H1 (cell line): ENCODE results near the gene ZMYM2. TPM values are rescaled to one million over a fixed set of nuclear protein-coding genes. Genes with fewer than 3 reads are reported as not detected.

Experiments used
- CTCF ChIA-PET: fragments of 300-600 bp; sonication (Branson Sonifier 250); formaldehyde crosslinking; loops from one replicate; lab custom pipeline; 2021; ENCODE audit not compliant: partially characterized antibody; lab: Charles Lee
- POLR2A ChIA-PET: fragments of 300-600 bp; sonication (Branson Sonifier 250); formaldehyde crosslinking; loops from one replicate; lab custom pipeline; 2021; ENCODE audit warnings: inconsistent platforms; ENCODE audit not compliant: partially characterized antibody; lab: Charles Lee
- DNase-seq, 2 experiments: peaks; one replicate each; pipeline versions ENCODE4 v3.0.0 to v3.0.0-alpha.2; 2010 to 2022; ENCODE audit warnings: low spot score in 2 of 2, low read depth in 1 of 2, mixed read lengths in 1 of 2
- FAIRE-seq: peaks from 2 replicates; lab custom pipeline; 2011; peaks lifted over from hg19 to GRCh38; lab: Jason Lieb, UNC
- H2AFZ ChIP-seq: 2 replicates; pipeline ENCODE4 v1.8.1; 2012; ENCODE audit warnings: low read length, inconsistent platforms
- H2AK5ac ChIP-seq: 2 replicates; pipeline ENCODE4 v1.6.1; 2013; ENCODE audit warnings: low read depth, low read length
- H2BK120ac ChIP-seq: replicated peaks from 2 replicates; pipeline ENCODE3; 2013; ENCODE audit warnings: low read depth, low read length, inconsistent platforms
- H2BK12ac ChIP-seq: 2 replicates; pipeline ENCODE4 v1.6.1; 2013; ENCODE audit warnings: low read depth, low read length
- H2BK15ac ChIP-seq: 2 replicates; pipeline ENCODE4 v1.6.1; 2013; ENCODE audit warnings: low read length
- H2BK20ac ChIP-seq: 2 replicates; pipeline ENCODE4 v1.6.1; 2013; ENCODE audit warnings: low read length
- H2BK5ac ChIP-seq: 2 replicates; pipeline ENCODE4 v1.6.1; 2013; ENCODE audit warnings: low read depth, low read length
- H3K14ac ChIP-seq: 2 replicates; pipeline ENCODE4 v1.6.1; 2013; ENCODE audit warnings: inconsistent platforms; ENCODE audit not compliant: insufficient read length
- H3K18ac ChIP-seq: 2 replicates; pipeline ENCODE4 v1.6.1; 2013; ENCODE audit warnings: low read length; ENCODE audit errors: extremely low read depth
- H3K23ac ChIP-seq: 2 replicates; pipeline ENCODE4 v1.6.1; 2013; ENCODE audit warnings: inconsistent platforms; ENCODE audit not compliant: insufficient read length
- H3K23me2 ChIP-seq: 2 replicates; pipeline ENCODE4 v1.6.1; 2013; ENCODE audit warnings: low read depth, low read length
- H3K27ac ChIP-seq: 2 replicates; pipeline ENCODE4 v1.6.1; 2011; ENCODE audit warnings: low read depth, low read length, inconsistent platforms
- H3K27me3 ChIP-seq, 4 experiments: replicated peaks in 1 of 4; 1 replicate in 1 of 4; 2 replicates in 3 of 4; pipeline versions ENCODE4 v1.6.1 to v1.8.1; 2011 to 2013; ENCODE audit warnings: low read length in 3 of 4, mild to moderate bottlenecking in 3 of 4, inconsistent platforms in 2 of 4, mixed read lengths in 2 of 4, moderate library complexity in 1 of 4; ENCODE audit not compliant: control insufficient read depth in 3 of 4, insufficient read depth in 3 of 4; ENCODE audit errors: extremely low read depth in 1 of 4
- H3K36me3 ChIP-seq, 4 experiments: 2 replicates each; pipeline versions ENCODE4 v1.6.1 to v1.8.1; 2011 to 2013; ENCODE audit warnings: mild to moderate bottlenecking in 4 of 4, low read length in 3 of 4, moderate library complexity in 2 of 4, control low read depth in 1 of 4, inconsistent platforms in 1 of 4; ENCODE audit not compliant: insufficient read depth in 4 of 4, control insufficient read depth in 2 of 4
- H3K4ac ChIP-seq: replicated peaks from 2 replicates; pipeline ENCODE3; 2013; ENCODE audit warnings: low read length, low read depth, mixed read lengths, inconsistent platforms; ENCODE audit not compliant: insufficient read length
- H3K4me1 ChIP-seq, 4 experiments: replicated peaks in 1 of 4; 1 replicate in 1 of 4; 2 replicates in 3 of 4; pipeline versions ENCODE4 v1.6.1 to v1.8.1; 2011 to 2013; ENCODE audit warnings: low read length in 3 of 4, inconsistent platforms in 2 of 4, mixed read lengths in 1 of 4; ENCODE audit not compliant: insufficient read depth in 4 of 4, control insufficient read depth in 3 of 4
- H3K4me2 ChIP-seq, 2 experiments: 2 replicates each; pipeline versions ENCODE4 v1.6.1 to v1.8.1; 2011 to 2013; ENCODE audit warnings: low read depth in 2 of 2, low read length in 2 of 2, control low read depth in 1 of 2, inconsistent platforms in 1 of 2, mild to moderate bottlenecking in 1 of 2; ENCODE audit not compliant: insufficient read depth in 1 of 2
- H3K4me3 ChIP-seq, 4 experiments: fragments of 200-600, 300-600 bp in 1 of 4; sonication (generic), shearing (Covaris generic), sonication (Bioruptor Twin) in 1 of 4; 2 replicates each; pipeline versions ENCODE4 v1.5.1 to v1.8.1; 2011 to 2016; ENCODE audit warnings: low read length in 4 of 4, low read depth in 3 of 4, control low read depth in 2 of 4, inconsistent platforms in 2 of 4, mild to moderate bottlenecking in 2 of 4, mixed read lengths in 1 of 4, moderate library complexity in 1 of 4; ENCODE audit not compliant: insufficient read depth in 2 of 4; ENCODE audit errors: extremely low read depth in 1 of 4
- H3K56ac ChIP-seq: replicated peaks from 2 replicates; pipeline ENCODE3; 2013; ENCODE audit warnings: low read depth, mild to moderate bottlenecking, mixed read lengths, low read length, inconsistent platforms; ENCODE audit not compliant: insufficient read length
- H3K79me1 ChIP-seq: 2 replicates; pipeline ENCODE4 v1.6.1; 2013; ENCODE audit warnings: low read depth, low read length, control low read depth
- H3K79me2 ChIP-seq, 2 experiments: 2 replicates each; pipeline versions ENCODE4 v1.6.1 to v1.8.1; 2012 to 2013; ENCODE audit warnings: low read length in 2 of 2, mild to moderate bottlenecking in 2 of 2, inconsistent platforms in 1 of 2; ENCODE audit not compliant: insufficient read depth in 2 of 2, control insufficient read depth in 1 of 2
- H3K9ac ChIP-seq, 4 experiments: replicated peaks in 1 of 4; 1 replicate in 1 of 4; 2 replicates in 3 of 4; pipeline versions ENCODE4 v1.6.1 to v1.8.1; 2011 to 2013; ENCODE audit warnings: low read depth in 3 of 4, low read length in 3 of 4, control low read depth in 2 of 4, mild to moderate bottlenecking in 2 of 4, moderate library complexity in 2 of 4, inconsistent platforms in 1 of 4; ENCODE audit errors: extremely low read depth in 1 of 4
- H3K9me3 ChIP-seq, 2 experiments: 2 replicates each; pipeline versions ENCODE4 v1.6.1 to v1.8.1; 2012 to 2013; ENCODE audit warnings: mild to moderate bottlenecking in 2 of 2, moderate library complexity in 2 of 2, control low read depth in 1 of 2, inconsistent platforms in 1 of 2, low read depth in 1 of 2, low read length in 1 of 2, mixed read lengths in 1 of 2; ENCODE audit not compliant: insufficient read depth in 2 of 2
- H4K20me1 ChIP-seq, 2 experiments: replicated peaks in 1 of 2; 2 replicates each; pipeline versions ENCODE3 to v1.8.1; 2011 to 2013; ENCODE audit warnings: inconsistent platforms in 2 of 2, low read length in 2 of 2, mild to moderate bottlenecking in 1 of 2; ENCODE audit not compliant: insufficient read depth in 2 of 2, control insufficient read depth in 1 of 2
- H4K5ac ChIP-seq: 2 replicates; pipeline ENCODE4 v1.6.1; 2013; ENCODE audit warnings: low read length, low read depth, mixed read lengths, inconsistent platforms; ENCODE audit not compliant: insufficient read length
- H4K8ac ChIP-seq: 2 replicates; pipeline ENCODE4 v1.8.0; 2013; ENCODE audit warnings: mild to moderate bottlenecking, moderate library complexity, low read length, inconsistent platforms; ENCODE audit not compliant: insufficient read depth; ENCODE audit errors: extremely low read depth
- H4K91ac ChIP-seq: replicated peaks from 2 replicates; pipeline ENCODE3; 2013; ENCODE audit warnings: low read length, mixed read lengths, inconsistent platforms; ENCODE audit not compliant: insufficient read length
- BCL11A ChIP-seq, 2 experiments: IDR thresholded peaks; one replicate each; pipeline ENCODE4 v1.6.1; 2011; ENCODE audit warnings: low read depth in 2 of 2, low read length in 2 of 2, mild to moderate bottlenecking in 2 of 2
- E2F6 ChIP-seq: IDR thresholded peaks from 2 replicates; pipeline ENCODE4 v1.6.1; 2012; ENCODE audit warnings: inconsistent platforms
- HDAC2 ChIP-seq, 2 experiments: fragments of 300-600 bp in 1 of 2; sonication (generic) in 1 of 2; IDR thresholded peaks; 2 replicates each; pipeline ENCODE4 v1.6.1; 2011 to 2012; ENCODE audit warnings: low read depth in 2 of 2, low read length in 2 of 2, mild to moderate bottlenecking in 2 of 2, moderate library complexity in 2 of 2, borderline replicate concordance in 1 of 2, inconsistent platforms in 1 of 2
- JUND ChIP-seq: IDR thresholded peaks from 2 replicates; pipeline ENCODE4 v1.6.1; 2011; ENCODE audit warnings: mild to moderate bottlenecking, improper control_type of control experiment, low read length
- KDM1A ChIP-seq: fragments of 200-600, 300-600 bp; sonication (generic); IDR thresholded peaks from 2 replicates; pipeline ENCODE4 v1.7.1; 2016; ENCODE audit warnings: mild to moderate bottlenecking, low read length, borderline replicate concordance
- KDM5A ChIP-seq: fragments of 200-600 bp; IDR thresholded peaks from 2 replicates; pipeline ENCODE4 v1.7.1; 2012; ENCODE audit warnings: mild to moderate bottlenecking, low read length, inconsistent platforms, mixed read lengths
- MAFK ChIP-seq: IDR thresholded peaks from 2 replicates; pipeline ENCODE4 v1.6.1; 2012; ENCODE audit warnings: low read depth, mild to moderate bottlenecking, improper control_type of control experiment, low read length
- PHF8 ChIP-seq: fragments of 200-600 bp; sonication (generic); conservative IDR thresholded peaks from 2 replicates; pipeline ENCODE4 v1.7.1; 2012; ENCODE audit warnings: low read depth, mild to moderate bottlenecking, inconsistent platforms, low read length, moderate library complexity
- RNF2 ChIP-seq: fragments of 200-900, 300-1000 bp; sonication (generic); IDR thresholded peaks from 2 replicates; pipeline ENCODE4 v1.7.1; 2016; ENCODE audit warnings: borderline replicate concordance, low read depth, mild to moderate bottlenecking, antibody characterized with exemption, low read length; ENCODE audit not compliant: poor library complexity, severe bottlenecking; ENCODE audit errors: missing control alignments
- TAF7 ChIP-seq: optimal IDR thresholded peaks from 2 replicates; pipeline ENCODE3; 2011; ENCODE audit warnings: low read depth, mild to moderate bottlenecking, inconsistent platforms, low read length, moderate library complexity, borderline replicate concordance
- WGBS, 2 experiments: shearing (Covaris generic) in 1 of 2; methylation state at CpG; one replicate each; pipeline versions ENCODE4 v1.1.6 to v1.1.7; 2013 to 2015; ENCODE audit warnings: low lambda C conversion rate in 2 of 2, mixed read lengths in 2 of 2, inconsistent platforms in 1 of 2, low coverage in 1 of 2, missing lambda C conversion rate in 1 of 2; ENCODE audit not compliant: insufficient replicate concordance in 2 of 2, insufficient coverage in 1 of 2, insufficient read length in 1 of 2; ENCODE audit errors: extremely low coverage in 1 of 2, missing lambda C conversion rate in 1 of 2; 5-methylcytosine and 5-hydroxymethylcytosine counted together
- polyA plus RNA-seq, 7 experiments: library from polyadenylated mRNA; depleted of rRNA in 3 of 7; stranded (reverse) in 5 of 7; unstranded in 2 of 7; fragments of >200 nt in 5 of 7; fragments of 200-250 nt in 2 of 7; gene quantifications; 1 replicate in 5 of 7; 2 replicates in 1 of 7; 4 replicates in 1 of 7; pipeline versions ENCODE4 v1.2.1 to v1.2.3, GENCODE V29; 2011 to 2013; ENCODE audit warnings: missing spikeins in 2 of 7, mixed read lengths in 2 of 7
- total RNA-seq: library from RNA; stranded (reverse); fragmentation: NEBNext Ultra II Directional; extraction: Animal tissue kit (Norgen Biotek cat#: 25700); gene quantifications from 2 replicates; pipeline ENCODE4 v1.2.1, GENCODE V29; 2021

ZMYM2 gene
- total and polyA plus RNA-seq, 2 of the 8 experiments (the other 6 are each of a cell fraction or from before 2014, with no cell fraction given) = 41.2 to 159 TPM

- Histone ChIP-seq H2BK5ac (no peak overlapping the region), H2AK5ac (no peak overlapping the region), H3K4ac (no peak overlapping the region), H4K20me1 (no peaks in the 10 kb centered on the region), H2BK15ac (0 out of 2 replicates have a peak overlapping the region, but pooled peaks have one; percentile 72), H3K23me2 (peaks cover 25% of the 10 kb centered on the region), H3K4me1 (peaks cover 0 to 7% (median 2%) of the 10 kb centered on the region in 4 experiments; a peak in 5 of 7 replicates), H3K9ac (no peak overlapping the region), H3K36me3 (no peaks in the 10 kb centered on the region), H2BK12ac (no peak overlapping the region), H3K27ac (no peak overlapping the region), H2BK20ac (no peak overlapping the region), H2BK120ac (no peak overlapping the region), H3K23ac (no peak overlapping the region), H3K4me2 (peak overlapping the region in 1 of 2 experiments; percentile 89; a peak in 2 of 4 replicates), H4K5ac (no peak overlapping the region), H4K8ac (peak overlapping the region; percentile 78), H3K18ac (no peak overlapping the region; the same call in 1 of the 2 replicates), H3K79me2 (no peaks in the 10 kb centered on the region), H3K27me3 (peaks cover 0 to 20% (median 15%) of the 10 kb centered on the region in 4 experiments; a peak in 6 of 7 replicates), H3K14ac (no peak overlapping the region), H2AFZ (no peak overlapping the region), H4K91ac (no peak overlapping the region), H3K56ac (no peak overlapping the region), H3K9me3 (no peaks in the 10 kb centered on the region), H3K4me3 (no peak overlapping the region), H3K79me1 (no peaks in the 10 kb centered on the region)
- DNase-seq (no peak), FAIRE-seq (no peak)
- CTCF ChIA-PET = interaction anchor here (0.7 to 2.8 kb wide), 9 partner anchors 8 to 142 kb away, joined by 3 to 12 read pairs (median 7); partner anchors contain the start of gene GJA3
- WGBS, 2 experiments = 83% methylated on average over 15 of the region's 16 CpGs; no CpG with 5 or more reads in 1 of the 2 experiments
- POLR2A ChIA-PET = interaction anchor here (0.6 to 1.7 kb wide), 4 partner anchors 8 to 251 kb away, joined by 3 to 11 read pairs (median 4); no protein-coding TSS in a partner anchor
- TF ChIP-seq BCL11A (IDR thresholded peaks at IDR 0.05; ENCODE audit: low read depth in 2 of 2, low read length in 2 of 2) (no peak), PHF8 (no peak), KDM1A (no peak), MAFK (no peak), RNF2 (no peak), E2F6 (no peak), TAF7 (no peak), JUND (no peak), KDM5A (no peak), HDAC2 (IDR thresholded peaks at IDR 0.05; ENCODE audit: borderline replicate concordance in 1 of 2, low read depth in 2 of 2, low read length in 2 of 2) (no peak)
Measured at GRCh38 chr13:20126541-20127261, 168.2 kb downstream of the ZMYM2 start.
